ENCODE data around the gene KIFAP3. TPM values are rescaled to one million over a fixed set of nuclear protein-coding genes. Genes with fewer than 3 reads are reported as not detected.

KIFAP3 gene
- polyA plus RNA-seq, 3 donors, result 2.1 to 4.7 (median 2.2) TPM

DNA sequence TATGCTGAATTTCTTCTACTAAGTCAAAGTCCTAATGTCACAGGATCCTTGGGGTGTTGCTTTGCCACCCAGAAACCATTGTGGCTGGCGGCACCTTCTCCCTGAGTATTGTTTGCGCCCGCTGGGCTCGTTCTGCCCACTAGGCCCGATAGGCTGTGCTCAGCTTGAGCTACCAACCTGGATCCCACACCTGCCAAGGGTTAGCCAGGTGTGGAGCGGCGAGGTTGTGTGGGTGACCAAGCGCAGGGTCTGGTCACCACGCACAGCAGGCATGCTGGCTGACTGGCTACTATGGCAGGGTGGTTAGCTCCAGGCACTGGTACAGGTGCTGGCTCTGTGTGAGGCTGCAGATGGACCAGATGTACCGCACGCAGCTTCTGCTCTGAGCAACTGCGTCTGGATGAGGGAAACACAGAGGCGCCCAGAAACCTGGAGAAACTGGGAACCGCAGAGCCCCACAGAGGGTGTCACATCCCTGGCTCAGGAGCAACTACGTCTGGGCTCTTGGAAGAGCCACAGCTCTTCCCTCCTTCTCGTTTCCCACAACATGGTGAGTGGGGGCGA is 130.4 kb downstream of the KIFAP3 start:
- Histone ChIP-seq H3K9ac (ENCODE audit: insufficient read depth, low read length, poor library complexity, severe bottlenecking) (no peak overlapping the region), H2AFZ (ENCODE audit: insufficient read depth, low read depth, low read length, poor library complexity, severe bottlenecking) (no peak overlapping the region), H3K27ac (ENCODE audit: low read depth in 1 of 2, low read length in 2 of 2) (no peak overlapping the region), H3K27me3 (ENCODE audit: control insufficient read depth in 2 of 2, insufficient read depth in 2 of 2, low read length in 2 of 2) (no peaks in the 10 kb centered on the region), H3K4me3 (replicated peaks in 1 of 3; ENCODE audit: low read depth in 2 of 3, low read length in 3 of 3) (no peak overlapping the region), H4K20me1 (ENCODE audit: insufficient read depth, low read length) (no peaks in the 10 kb centered on the region), H3K4me2 (replicated peaks; ENCODE audit: extremely low read depth, low read length, poor library complexity, severe bottlenecking) (no peak overlapping the region), H3K36me3 (replicated peaks in 1 of 2; ENCODE audit: control insufficient read depth in 1 of 2, insufficient read depth in 2 of 2, low read length in 2 of 2) (no peaks in the 10 kb centered on the region), H3K4me1 (ENCODE audit: control insufficient read depth in 1 of 2, insufficient read depth in 2 of 2, low read length in 2 of 2) (no peaks in the 10 kb centered on the region), H3K9me3 (replicated peaks in 1 of 2; ENCODE audit: control insufficient read depth in 1 of 2, insufficient read depth in 1 of 2, low read length in 2 of 2) (no peaks in the 10 kb centered on the region), H3K79me2 (ENCODE audit: insufficient read depth, low read length) (no peaks in the 10 kb centered on the region)
- DNase-seq, result no peak
- Mint-ChIP-seq H3K9me3 (no peaks in the 10 kb centered on the region), H3K27ac (peak overlapping the region in 1 of 7 donors; percentile 30), H3K36me3 (peaks cover 0 to 1% of the 10 kb centered on the region in 2 donors), H3K4me3 (no peak overlapping the region), H3K27me3 (ENCODE audit: low read depth in 3 of 3) (no peaks in the 10 kb centered on the region), H3K4me1 (no peaks in the 10 kb centered on the region)
- WGBS (ENCODE audit: insufficient coverage), result 95% methylated on average over 14 of the region's 17 CpGs
- TF ChIP-seq, protein P1, sequence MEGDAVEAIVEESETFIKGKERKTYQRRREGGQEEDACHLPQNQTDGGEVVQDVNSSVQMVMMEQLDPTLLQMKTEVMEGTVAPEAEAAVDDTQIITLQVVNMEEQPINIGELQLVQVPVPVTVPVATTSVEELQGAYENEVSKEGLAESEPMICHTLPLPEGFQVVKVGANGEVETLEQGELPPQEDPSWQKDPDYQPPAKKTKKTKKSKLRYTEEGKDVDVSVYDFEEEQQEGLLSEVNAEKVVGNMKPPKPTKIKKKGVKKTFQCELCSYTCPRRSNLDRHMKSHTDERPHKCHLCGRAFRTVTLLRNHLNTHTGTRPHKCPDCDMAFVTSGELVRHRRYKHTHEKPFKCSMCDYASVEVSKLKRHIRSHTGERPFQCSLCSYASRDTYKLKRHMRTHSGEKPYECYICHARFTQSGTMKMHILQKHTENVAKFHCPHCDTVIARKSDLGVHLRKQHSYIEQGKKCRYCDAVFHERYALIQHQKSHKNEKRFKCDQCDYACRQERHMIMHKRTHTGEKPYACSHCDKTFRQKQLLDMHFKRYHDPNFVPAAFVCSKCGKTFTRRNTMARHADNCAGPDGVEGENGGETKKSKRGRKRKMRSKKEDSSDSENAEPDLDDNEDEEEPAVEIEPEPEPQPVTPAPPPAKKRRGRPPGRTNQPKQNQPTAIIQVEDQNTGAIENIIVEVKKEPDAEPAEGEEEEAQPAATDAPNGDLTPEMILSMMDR (IDR thresholded peaks at IDR 0.05), result no peak
- intact Hi-C loops (cut with micrococcal nuclease), result no loop called here

DNA sequence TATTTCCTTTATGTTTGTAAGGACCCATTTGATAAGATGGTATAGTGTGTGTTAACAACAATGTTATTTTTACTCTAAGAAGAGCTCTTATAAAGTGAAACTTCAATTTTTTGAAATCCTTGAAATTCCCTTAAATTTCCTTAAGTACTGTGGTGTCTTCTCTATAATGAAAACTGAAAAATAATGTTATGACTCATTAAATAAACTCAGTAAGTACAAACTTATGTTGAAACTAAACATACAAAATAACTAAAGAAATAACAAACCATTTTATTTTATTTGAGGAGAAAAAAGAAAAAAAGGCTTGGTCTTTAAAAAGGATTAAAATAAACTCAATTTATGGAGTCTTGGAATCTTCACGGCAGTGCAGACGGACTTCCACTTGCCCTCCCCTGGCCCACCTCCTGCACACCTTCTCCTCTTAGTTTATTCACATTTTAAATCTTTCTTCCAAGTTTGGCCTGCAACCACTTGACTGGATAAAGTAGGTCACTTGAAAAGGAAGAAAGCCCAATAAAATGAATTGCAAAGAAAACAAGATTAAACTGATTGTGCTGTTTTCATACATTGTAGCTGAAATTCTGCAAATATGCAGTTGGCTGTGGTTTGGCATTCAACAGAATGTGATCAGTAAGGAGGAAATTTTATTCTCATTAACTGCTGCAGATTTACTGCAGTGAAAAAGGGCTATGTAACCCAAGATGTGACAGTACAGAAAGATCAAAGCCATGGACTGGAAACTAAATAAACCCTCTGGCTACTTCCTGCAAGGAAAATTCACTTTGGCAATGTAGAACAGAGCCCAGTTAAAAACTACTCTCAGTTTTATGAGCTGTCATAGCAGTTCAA is 132.3 kb downstream of the KIFAP3 start:
- intact Hi-C loops (cut with micrococcal nuclease), result no loop called here
- H3K4me3 Mint-ChIP-seq, result no peak overlapping the region
- no peaks in the 10 kb centered on the region for H3K79me2 ChIP-seq (ENCODE audit: insufficient read depth, low read length)
- no peaks in the 10 kb centered on the region for H3K4me1 ChIP-seq (ENCODE audit: control insufficient read depth in 1 of 2, insufficient read depth in 2 of 2, low read length in 2 of 2)
- no peaks in the 10 kb centered on the region for H3K27me3 ChIP-seq (ENCODE audit: control insufficient read depth in 2 of 2, insufficient read depth in 2 of 2, low read length in 2 of 2)
- H3K36me3 ChIP-seq (replicated peaks in 1 of 2; ENCODE audit: control insufficient read depth in 1 of 2, insufficient read depth in 2 of 2, low read length in 2 of 2), result no peaks in the 10 kb centered on the region
- H3K9me3 Mint-ChIP-seq, result no peaks in the 10 kb centered on the region
- no peak overlapping the region for H2AFZ ChIP-seq (ENCODE audit: insufficient read depth, low read depth, low read length, poor library complexity, severe bottlenecking)
- no peak for DNase-seq
- H3K9me3 ChIP-seq (replicated peaks in 1 of 2; ENCODE audit: control insufficient read depth in 1 of 2, insufficient read depth in 1 of 2, low read length in 2 of 2), result no peaks in the 10 kb centered on the region
- H3K4me2 ChIP-seq (replicated peaks; ENCODE audit: extremely low read depth, low read length, poor library complexity, severe bottlenecking), result no peak overlapping the region
- no CpG with 5 or more reads among the region's 2 CpGs for whole genome bisulfite sequencing (ENCODE audit: insufficient coverage)
- H3K4me3 ChIP-seq (replicated peaks in 1 of 3; ENCODE audit: low read depth in 2 of 3, low read length in 3 of 3), result no peak overlapping the region
- H3K27ac Mint-ChIP-seq, result no peak overlapping the region
- H3K27me3 Mint-ChIP-seq (ENCODE audit: low read depth in 3 of 3), result no peaks in the 10 kb centered on the region
- H3K4me1 Mint-ChIP-seq, result no peaks in the 10 kb centered on the region
- TF ChIP-seq, protein P1 (IDR thresholded peaks at IDR 0.05), result no peak
- no peak overlapping the region for H3K9ac ChIP-seq (ENCODE audit: insufficient read depth, low read length, poor library complexity, severe bottlenecking)
- H3K36me3 Mint-ChIP-seq, result peaks cover 0 to 1% of the 10 kb centered on the region in 2 donors
- no peak overlapping the region for H3K27ac ChIP-seq (ENCODE audit: low read depth in 1 of 2, low read length in 2 of 2)
- no peaks in the 10 kb centered on the region for H4K20me1 ChIP-seq (ENCODE audit: insufficient read depth, low read length)
